K562 (cell line): ENCODE results near the gene SH2D3A. TPM values are rescaled to one million over a fixed set of nuclear protein-coding genes. Genes with fewer than 3 reads are reported as not detected.
A peak's percentile ranks its signal among the peaks of the same experiment; 100 is the strongest.

Source experiments
- ATAC-seq: fragments of 200-7000 bp; cut with Tn5 transposase; 3 replicates; pipeline ENCODE4 v1.9.1; 2020; ENCODE audit warnings: moderate library complexity
- BruUV-seq: library from RNA; stranded (reverse); fragments of 400-500 nt; replicated peaks from 2 replicates; lab custom pipeline; 2021; lab: Mats Ljungman, UMichigan
- CTCF ChIA-PET: fragments of 300-600 bp; formaldehyde crosslinking; extraction: SDS; loops from one replicate; lab custom pipeline; 2021; ENCODE audit warnings: low intra/inter-chr PET ratio; lab: Yijun Ruan, JAX
- POLR2A ChIA-PET: fragments of 300-600, 350-650 bp; sonication (Branson Sonifier 250); formaldehyde crosslinking; extraction: SDS; loops from one replicate; lab custom pipeline; 2021; ENCODE audit warnings: antibody characterized with exemption, inconsistent platforms; lab: Yijun Ruan, JAX
- DNase-seq, 4 experiments: peaks; one replicate each; pipeline versions ENCODE4 v3.0.0 to v3.0.0-alpha.2; 2011 to 2018; ENCODE audit warnings: low spot score in 3 of 4, mixed read lengths in 3 of 4; ENCODE audit errors: extremely low read depth in 1 of 4
- FAIRE-seq: peaks from 2 replicates; lab custom pipeline; 2011; peaks lifted over from hg19 to GRCh38; lab: Jason Lieb, UNC
- H2AFZ ChIP-seq: 2 replicates; pipeline ENCODE4 v1.6.0; 2011; ENCODE audit warnings: low read depth, low read length, control low read depth, inconsistent platforms
- H3K27ac ChIP-seq: fragments of 200-600 bp; 3 replicates; pipeline ENCODE4 v1.8.0; 2011; ENCODE audit warnings: low read depth, mild to moderate bottlenecking, control low read depth, inconsistent platforms, low read length, moderate library complexity, mixed read lengths; ENCODE audit errors: extremely low read depth
- H3K27me3 ChIP-seq, 2 experiments: fragments of 300-600 bp in 1 of 2; 2 replicates in 1 of 2; 3 replicates in 1 of 2; pipeline versions ENCODE4 v1.6.0 to v1.8.0; 2011; ENCODE audit warnings: inconsistent platforms in 2 of 2, low read length in 2 of 2, mild to moderate bottlenecking in 1 of 2, mixed read lengths in 1 of 2, moderate library complexity in 1 of 2; ENCODE audit not compliant: control insufficient read depth in 2 of 2, insufficient read depth in 2 of 2
- H3K36me3 ChIP-seq: fragments of 300-600 bp; 3 replicates; pipeline ENCODE4 v1.8.0; 2011; ENCODE audit warnings: mild to moderate bottlenecking, low read length, inconsistent platforms; ENCODE audit not compliant: control insufficient read depth, insufficient read depth
- H3K4me1 ChIP-seq, 2 experiments: fragments of 200-600 bp in 1 of 2; replicated peaks in 1 of 2; 2 replicates in 1 of 2; 3 replicates in 1 of 2; pipeline versions ENCODE4 v1.5.1 to v1.8.0; 2011; ENCODE audit warnings: inconsistent platforms in 2 of 2, low read length in 2 of 2, mild to moderate bottlenecking in 1 of 2, mixed read lengths in 1 of 2, moderate library complexity in 1 of 2; ENCODE audit not compliant: control insufficient read depth in 2 of 2, insufficient read depth in 2 of 2
- H3K4me2 ChIP-seq: 2 replicates; pipeline ENCODE4 v1.6.1; 2011; ENCODE audit warnings: low read length, control low read depth, inconsistent platforms, mixed read lengths; ENCODE audit not compliant: insufficient read depth
- H3K4me3 ChIP-seq: fragments of 200-600 bp; sonication (generic), shearing (Covaris generic); 2 replicates; pipeline ENCODE4 v1.5.1; 2016; ENCODE audit warnings: control low read depth, inconsistent platforms
- H3K79me2 ChIP-seq: fragments of 200-600 bp; 3 replicates; pipeline ENCODE4 v1.8.0; 2011; ENCODE audit warnings: low read length, inconsistent platforms; ENCODE audit not compliant: control insufficient read depth, insufficient read depth
- H3K9ac ChIP-seq, 2 experiments: 2 replicates each; pipeline versions ENCODE4 v1.6.0 to v1.6.1; 2011; ENCODE audit warnings: low read depth in 2 of 2, low read length in 2 of 2, control low read depth in 1 of 2, inconsistent platforms in 1 of 2, mild to moderate bottlenecking in 1 of 2, mixed read lengths in 1 of 2; ENCODE audit not compliant: insufficient read depth in 1 of 2
- H3K9me1 ChIP-seq: one replicate; pipeline ENCODE4 v1.6.0; 2011; ENCODE audit warnings: inconsistent platforms, mild to moderate bottlenecking, low read length, moderate library complexity; ENCODE audit not compliant: control insufficient read depth, insufficient read depth
- H3K9me3 ChIP-seq: replicated peaks from 2 replicates; pipeline ENCODE4 v1.5.1; 2011; ENCODE audit warnings: low read depth, low read length, inconsistent platforms; ENCODE audit not compliant: control insufficient read depth, insufficient read depth
- H4K20me1 ChIP-seq: replicated peaks from 2 replicates; pipeline ENCODE4 v1.6.1; 2011; ENCODE audit warnings: low read length, inconsistent platforms, mixed read lengths; ENCODE audit not compliant: control insufficient read depth, insufficient read depth
- MAX ChIP-seq: sonication (generic); formaldehyde crosslinking; IDR thresholded peaks from 2 replicates; pipeline ENCODE4 v1.9.0; 2022; ENCODE audit warnings: mild to moderate bottlenecking, missing genetic modification reagents
- ZNF165 ChIP-seq: fragments of 250-450 bp; sonication (Bioruptor Pico); IDR thresholded peaks from 2 replicates; pipeline ENCODE4 v1.4.0; 2020; ENCODE audit warnings: borderline replicate concordance
- WGBS: fragments of 100-300 bp; shearing (Covaris generic); methylation state at CpG from one replicate; pipeline ENCODE4 v1.1.6; 2016; ENCODE audit warnings: low coverage, mixed read lengths; ENCODE audit not compliant: insufficient coverage; ENCODE audit errors: missing lambda C conversion rate; 5-methylcytosine and 5-hydroxymethylcytosine counted together
- in situ Hi-C: fragments of 300-500 bp; cut with MboI; formaldehyde crosslinking; loops from 4 replicates; pipeline ENCODE4 v1.15.0; 2018; ENCODE audit warnings: inconsistent platforms, mixed read lengths
- intact Hi-C: fragments of 100-400 bp; cut with micrococcal nuclease; formaldehyde crosslinking; loops from 2 replicates; pipeline ENCODE4 v1.14.2; 2022
- polyA plus RNA-seq, 8 experiments: library from polyadenylated mRNA; depleted of rRNA in 4 of 8; stranded (reverse) in 5 of 8; unstranded in 3 of 8; fragments of >200 nt; fragmentation: Nextera tagmentation in 2 of 8; fragmentation: Illumina TruSeq in 1 of 8; extraction: Ambion mirVana in 2 of 8; extraction: Trizol in 1 of 8; gene quantifications; 2 replicates each; pipeline versions ENCODE4 v1.2.1 to v1.2.3, GENCODE V29; 2011 to 2014; ENCODE audit warnings: inconsistent platforms in 1 of 8, missing spikeins in 1 of 8
- total RNA-seq, 7 experiments: library from RNA; depleted of rRNA in 6 of 7; stranded (reverse); fragments of >200 nt in 6 of 7; fragmentation: Illumina TruSeq in 2 of 7; extraction: Trizol in 2 of 7; gene quantifications; 2 replicates each; pipeline versions ENCODE4 v1.2.1 to v1.2.3, GENCODE V29; 2011 to 2021; ENCODE audit warnings: low replicate concordance in 1 of 7
- TF ChIP-seq, protein P1 (sequence below): fragments of 450-650 bp; IDR thresholded peaks from 2 replicates; pipeline ENCODE4 v1.6.1; 2016; ENCODE audit warnings: antibody characterized with exemption

Gene SH2D3A
- total and polyA plus RNA-seq, 9 of the 15 experiments (the other 6 are each of a cell fraction or from before 2014, with no cell fraction given): 0.75 to 26.3 (median 8.9) TPM

DNA sequence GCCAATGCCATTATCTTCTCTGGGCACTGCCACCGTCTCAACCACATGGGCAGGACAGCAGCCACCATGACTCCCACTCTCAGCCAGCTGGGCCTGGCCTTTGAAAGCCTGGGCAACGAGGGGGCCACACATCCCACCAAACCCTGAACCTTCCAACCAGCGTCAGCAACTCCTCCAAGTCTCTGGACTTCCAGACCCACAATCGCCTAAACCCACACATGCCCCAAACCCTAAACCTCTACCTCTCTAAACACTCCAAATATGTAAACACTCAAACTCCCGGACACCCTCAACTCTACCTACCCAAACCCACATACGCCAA is 47.7 kb downstream of the SH2D3A start:
- DNase-seq (no peak), FAIRE-seq (no peak), ATAC-seq (no peak)
- Histone ChIP-seq H3K27me3 (no peaks in the 10 kb centered on the region), H4K20me1 (no peaks in the 10 kb centered on the region), H3K4me3 (no peak overlapping the region), H2AFZ (peak overlapping the region; percentile 96), H3K9me1 (no peaks in the 10 kb centered on the region), H3K36me3 (no peaks in the 10 kb centered on the region), H3K4me2 (peak overlapping the region; percentile 83; the same call in 1 of the 2 replicates), H3K27ac (no peak overlapping the region), H3K9ac (peak overlapping the region in 1 of 2 experiments; percentile 78; a peak in 3 of 4 replicates), H3K9me3 (no peaks in the 10 kb centered on the region), H3K4me1 (peaks cover 38 to 39% of the 10 kb centered on the region in 2 experiments), H3K79me2 (no peaks in the 10 kb centered on the region)
- intact Hi-C loops (loop anchor here (2.0 kb wide), 1 partner anchor 17 kb away; the partner anchor contains the start of gene GPR108), in situ Hi-C loops (no loop called here)
- ChIA-PET POLR2A (no interaction called here), CTCF (no interaction called here)
- WGBS: 39% methylated on average over 6 of the region's 6 CpGs
- TF ChIP-seq, protein P1, sequence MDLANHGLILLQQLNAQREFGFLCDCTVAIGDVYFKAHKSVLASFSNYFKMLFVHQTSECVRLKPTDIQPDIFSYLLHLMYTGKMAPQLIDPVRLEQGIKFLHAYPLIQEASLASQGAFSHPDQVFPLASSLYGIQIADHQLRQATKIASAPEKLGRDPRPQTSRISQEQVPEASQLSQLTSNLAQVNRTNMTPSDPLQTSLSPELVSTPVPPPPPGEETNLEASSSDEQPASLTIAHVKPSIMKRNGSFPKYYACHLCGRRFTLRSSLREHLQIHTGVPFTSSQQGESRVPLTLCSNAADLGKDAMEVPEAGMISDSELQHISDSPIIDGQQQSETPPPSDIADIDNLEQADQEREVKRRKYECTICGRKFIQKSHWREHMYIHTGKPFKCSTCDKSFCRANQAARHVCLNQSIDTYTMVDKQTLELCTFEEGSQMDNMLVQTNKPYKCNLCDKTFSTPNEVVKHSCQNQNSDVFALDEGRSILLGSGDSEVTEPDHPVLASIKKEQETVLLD: no peak
- no peak for TF ChIP-seq MAX (CRISPR knock-in tag)
- no peak for TF ChIP-seq ZNF165
- no TSS peak for BruUV-seq
